HCEC 1CT (cell line): ENCODE measurements around the gene SLC2A13.

Experiments used
- DNase-seq: peaks from one replicate; pipeline ENCODE4 v3.0.0-alpha.2; 2017

SLC2A13 gene

DNA sequence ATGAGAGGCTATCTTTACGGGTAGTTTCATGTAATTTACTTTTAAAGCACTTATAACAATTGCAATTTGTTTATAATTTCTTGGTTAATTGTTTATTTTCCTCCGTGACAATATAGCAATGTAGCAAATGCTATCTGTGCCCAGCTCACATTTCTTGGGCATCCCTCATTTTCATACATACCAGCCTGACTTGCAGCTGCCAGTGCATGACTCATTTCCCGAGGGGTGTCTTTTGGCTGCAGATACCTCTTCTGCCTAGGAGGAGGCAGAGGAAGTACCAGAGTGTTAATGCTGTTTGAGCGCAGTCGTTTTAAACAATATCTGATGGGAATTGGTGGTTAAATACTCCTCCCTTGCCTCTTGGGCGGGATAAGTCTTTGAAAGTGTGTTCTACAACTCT is 382.1 kb downstream of the SLC2A13 start:
- DNase-seq = peak; percentile 26

DNA sequence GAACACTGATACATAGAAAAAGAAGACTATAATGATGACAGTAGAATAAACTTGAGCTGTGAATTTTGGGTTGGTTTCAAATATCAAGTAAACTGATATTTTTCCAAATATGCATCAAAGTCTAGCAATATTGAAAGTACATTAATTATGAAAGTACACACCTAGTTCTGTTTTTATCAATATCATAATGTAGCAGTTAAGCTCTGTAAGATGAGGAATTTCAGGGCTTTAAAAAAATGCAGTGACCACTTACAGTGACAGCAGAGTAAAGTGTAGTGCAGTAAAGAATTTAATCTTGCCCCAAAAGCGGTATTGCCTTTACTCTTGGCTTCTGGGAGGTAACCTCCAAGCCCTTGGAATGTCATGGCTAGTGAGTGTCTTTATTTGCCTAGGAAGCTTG is 383.4 kb downstream of the SLC2A13 start:
- no peak for DNase-seq

DNA sequence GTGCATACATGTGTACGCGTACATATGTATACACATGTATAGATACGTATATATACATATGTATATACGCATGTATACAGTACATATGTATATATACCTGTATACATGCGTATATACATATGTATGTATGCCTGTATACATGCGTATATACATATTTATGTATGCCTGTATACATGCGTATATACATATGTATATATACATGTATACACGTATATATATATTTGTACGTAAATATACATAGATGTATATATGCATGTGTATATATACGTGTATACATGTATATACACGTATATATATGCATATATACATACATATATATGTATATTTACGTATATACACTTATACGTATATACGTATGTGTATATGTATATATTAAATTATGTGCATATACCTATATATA is 392.3 kb downstream of the SLC2A13 start:
- DNase-seq = no peak

DNA sequence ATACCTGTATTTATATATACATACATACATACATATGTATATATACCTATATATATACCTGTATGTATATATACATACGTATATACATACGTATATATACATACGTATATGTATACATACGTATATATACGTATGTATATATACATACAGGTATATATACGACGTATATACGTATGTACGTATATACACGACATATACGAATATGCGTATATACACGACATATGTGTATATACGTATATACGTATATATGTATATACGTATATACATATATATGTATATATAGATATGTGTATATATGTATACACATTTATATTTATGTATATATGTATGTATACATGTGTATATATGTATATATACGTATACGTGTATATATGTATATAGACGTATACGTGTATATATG is 393.5 kb downstream of the SLC2A13 start:
- no peak for DNase-seq
